ENCODE results near the gene FXYD2. TPM values are rescaled to one million over a fixed set of nuclear protein-coding genes. Genes with fewer than 3 reads are reported as not detected.
A peak's percentile ranks its signal among the peaks of the same experiment; 100 is the strongest.

Gene FXYD2
- total RNA-seq (2011; cell fraction: chromatin; rRNA removed; ENCODE audit: low replicate concordance), result not detected in 2 replicates
- not detected in 2 replicates for total RNA-seq (2011; cell fraction: nucleolus; rRNA removed)
- not detected in 2 replicates for total RNA-seq (2011; cell fraction: nucleoplasm; rRNA removed)
- not detected in 2 replicates for total RNA-seq (2014; rRNA removed)
- not detected in 2 replicates for total RNA-seq (2014; rRNA removed; fragmentation: Illumina TruSeq; extraction: Trizol)
- not detected in 2 replicates for total RNA-seq (2015; rRNA removed; fragmentation: Illumina TruSeq; extraction: Trizol)
- total RNA-seq (2021), result 0.29 TPM in 1 of 2 replicates, not detected in the other
- not detected in 2 replicates for polyA plus RNA-seq (2011; rRNA removed)
- polyA plus RNA-seq (2011; cell fraction: cytosol; rRNA removed), result not detected in 2 replicates
- polyA plus RNA-seq (2011; cell fraction: nucleus; rRNA removed), result not detected in 2 replicates
- polyA plus RNA-seq (2012), result not detected in 2 replicates
- polyA plus RNA-seq (2014; fragmentation: Illumina TruSeq; extraction: Trizol), result not detected in 2 replicates
- not detected for polyA plus RNA-seq (2014; fragmentation: Nextera tagmentation; extraction: Ambion mirVana)
- not detected in 2 replicates for polyA plus RNA-seq (2014; rRNA removed)
- polyA minus RNA-seq (2011; rRNA and poly(A)+ RNA removed), result not detected in 2 replicates
- polyA minus RNA-seq (2011; cell fraction: cytosol; rRNA and poly(A)+ RNA removed), result not detected in 2 replicates
- polyA minus RNA-seq (2011; cell fraction: nucleus; rRNA and poly(A)+ RNA removed), result not detected in 2 replicates
- Bru-seq, nascent RNA, result percentile 13 among the genes with signal in this experiment
- BruChase-seq, experiment 1, labeled RNA remaining after a 2-hour chase, result percentile 5 among the genes with signal in this experiment
- percentile 5 among the genes with signal in this experiment for BruChase-seq, experiment 2, labeled RNA remaining after a 6-hour chase
- long read RNA-seq, experiment 1, result 0 reads
- long read RNA-seq, experiment 2, result 0 reads
- long read RNA-seq, experiment 3, result 0 reads

- peaks cover 0 to 28% of the 10 kb centered on the region in 2 experiments; a peak in 1 of 5 replicates for H3K4me1 ChIP-seq (replicated peaks in 1 of 2; ENCODE audit: control insufficient read depth in 2 of 2, insufficient read depth in 2 of 2, low read length in 2 of 2)
- no peaks in the 10 kb centered on the region for H3K9me3 ChIP-seq (replicated peaks; ENCODE audit: control insufficient read depth, insufficient read depth, low read depth, low read length)
- H3K4me3 ChIP-seq, result no peak within 1 kb of the TSS
- H3K9me1 ChIP-seq (ENCODE audit: control insufficient read depth, insufficient read depth, low read length), result no peaks in the 10 kb centered on the region
- ATAC-seq, result no peak
- H4K20me1 ChIP-seq (replicated peaks; ENCODE audit: control insufficient read depth, insufficient read depth, low read length), result peaks cover 13% of the 10 kb centered on the region; the same call in 1 of the 2 replicates
- intact Hi-C loops (cut with micrococcal nuclease), result no loop called here
- TF ChIP-seq CEBPG (CRISPR knock-in tag; IDR thresholded peaks at IDR 0.05) (0 out of 2 replicates have a peak, but pooled peaks have one; percentile 41), CEBPG (tag; conservative IDR thresholded peaks at IDR 0.05 in 1 of 2, IDR thresholded peaks at IDR 0.05 in 1 of 2) (peak in 1 of 2 experiments; percentile 48; a peak in 2 of 4 replicates), NR2F6 (CRISPR knock-in tag; IDR thresholded peaks at IDR 0.05) (no peak), ZNF436 (CRISPR knock-in tag; IDR thresholded peaks at IDR 0.05) (no peak), CEBPB (tag; IDR thresholded peaks at IDR 0.05) (peak; percentile 72)
- no TSS peak for BruUV-seq (replicated peaks)
- FAIRE-seq, result no peak
- H3K27ac ChIP-seq (ENCODE audit: extremely low read depth, low read depth, low read length), result no peak within 1 kb of the TSS
- peaks cover 20 to 72% of the 10 kb centered on the region in 2 experiments for H3K27me3 ChIP-seq (ENCODE audit: control insufficient read depth in 2 of 2, insufficient read depth in 2 of 2, low read length in 2 of 2)
- WGBS (ENCODE audit: insufficient coverage, low coverage, missing lambda C conversion rate), result 4% methylated on average over 19 of the region's 22 CpGs
- ChIA-PET POLR2A (interaction anchor here (0.9 to 1.0 kb wide), 2 partner anchors 9 to 14 kb away, joined by 3 read pairs; no protein-coding TSS in a partner anchor), CTCF (ENCODE audit: low intra/inter-chr PET ratio) (interaction anchor here (3.3 kb wide), 1 partner anchor 229 kb away, joined by 32 read pairs; no protein-coding TSS in a partner anchor)
- no peaks in the 10 kb centered on the region for H3K79me2 ChIP-seq (ENCODE audit: control insufficient read depth, insufficient read depth, low read length)
- no peak within 1 kb of the TSS for H2AFZ ChIP-seq (ENCODE audit: low read depth, low read length)
- H3K4me2 ChIP-seq (ENCODE audit: insufficient read depth, low read length), result no peak within 1 kb of the TSS
- H3K9ac ChIP-seq (ENCODE audit: insufficient read depth in 1 of 2, low read depth in 2 of 2, low read length in 2 of 2), result peak within 1 kb of the TSS in 1 of 2 experiments; percentile 43; a peak in 1 of 4 replicates
- in situ Hi-C loops (cut with MboI), result loop anchor here (5.0 kb wide), 2 partner anchors 122 to 222 kb away; no protein-coding TSS in a partner anchor
- no peak for DNase-seq (ENCODE audit: extremely low read depth in 1 of 4, low spot score in 3 of 4)
- H3K36me3 ChIP-seq (ENCODE audit: control insufficient read depth, insufficient read depth, low read length), result no peaks in the 10 kb centered on the region
Measured at GRCh38 chr11:117824571-117825537, at the start of gene FXYD2. TSS of gene FXYD2 (minus strand) at chr11:117824744. CDS start at chr11:117824678, 66 bp downstream.
